Tibial nerve (tissue), 4 donors: ENCODE results near the gene ZNF148. TPM values are rescaled to one million over a fixed set of nuclear protein-coding genes. Genes with fewer than 3 reads are reported as not detected.

Experiments used
- small RNA-seq: library from RNA; depleted of rRNA; stranded (forward); fragments of <200 nt; gene quantifications from one replicate; pipeline ENCODE3, GENCODE V24; 2016
- total RNA-seq, 4 donors: library from RNA; depleted of rRNA; stranded (reverse); fragments of >200 nt; gene quantifications; one replicate each; pipeline ENCODE4 v1.1.0, GENCODE V29; 2016

ZNF148 gene
- total RNA-seq, 4 donors from 2014 or later = 19.5 to 28.0 (median 24.0) TPM

Small RNA genes within 50 kb of the gene (small RNA-seq; reads per million reads assigned to genes)
- not detected for gene RNU6-232P

Other genes with a start within 250 kb of the ZNF148 start
- 1 to 10 TPM in 1 of 4 donors, under 1 TPM in 3; 0.42 to 1.5 (median 0.84) TPM for gene SLC12A8, start 162.6 kb downstream of the ZNF148 start, total RNA-seq
- 10 to 100 TPM; 39.0 to 71.5 (median 51.9) TPM for gene SNX4, start 144.9 kb upstream of the ZNF148 start, total RNA-seq
- 10 to 100 TPM in 3 of 4 donors, 1 to 10 TPM in 1; 7.6 to 14.6 (median 11.5) TPM for gene OSBPL11, start 220.2 kb upstream of the ZNF148 start, total RNA-seq